Astrocyte (in vitro differentiated cells and primary cell): ENCODE measurements around the gene ATF6.

Experiments
- CTCF ChIP-seq: IDR thresholded peaks from 2 replicates; pipeline ENCODE4 v1.5.1; 2011; ENCODE audit warnings: low read depth, mild to moderate bottlenecking, inconsistent platforms, low read length, moderate library complexity; ENCODE audit not compliant: insufficient read depth
- EZH2 ChIP-seq: IDR thresholded peaks from 2 replicates; pipeline ENCODE4 v1.6.1; 2012; ENCODE audit warnings: mild to moderate bottlenecking, low read length, inconsistent platforms; ENCODE audit not compliant: insufficient read depth

DNA sequence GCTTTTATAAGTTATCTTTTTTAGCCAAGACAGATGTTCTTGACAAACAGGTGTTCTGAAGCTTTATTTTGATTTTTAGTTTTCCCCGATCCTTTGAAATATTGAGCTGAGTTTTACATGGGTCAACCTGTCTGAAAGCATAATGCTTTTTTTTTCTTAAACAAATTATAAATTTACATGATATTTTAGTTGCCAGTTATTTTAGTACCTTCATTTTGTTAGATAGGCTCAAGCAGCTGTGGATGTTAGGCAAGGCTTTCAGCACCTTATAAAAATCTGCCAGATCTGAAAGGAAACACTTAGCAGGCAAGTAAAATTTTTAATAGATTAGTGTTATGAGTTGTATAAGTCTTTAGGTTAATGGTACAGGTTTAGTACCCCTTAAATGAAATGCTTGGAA lies 33.7 kb downstream of the ATF6 start:
- TF ChIP-seq CTCF (no peak), EZH2 (no peak)
